Pulmonary artery endothelial cell (primary cell): ENCODE data around the gene TNRC18. TPM values are rescaled to one million over a fixed set of nuclear protein-coding genes. Genes with fewer than 3 reads are reported as not detected.
"Not testable (repeated sequence)": the region's sequence is repeated elsewhere in the genome, so short reads cannot be mapped to it uniquely, and the experiment has no call there.

Experiments used
- DNase-seq: peaks from one replicate; pipeline ENCODE4 v3.0.0-alpha.2; 2011; ENCODE audit warnings: low read depth, low spot score
- total RNA-seq: library from RNA; depleted of rRNA; stranded (reverse); fragments of >200 nt; gene quantifications from 2 replicates; pipeline ENCODE4 v1.2.3, GENCODE V29; 2014

TNRC18 gene
- total RNA-seq, 1 donor from 2014 or later = 20.8 TPM

DNA sequence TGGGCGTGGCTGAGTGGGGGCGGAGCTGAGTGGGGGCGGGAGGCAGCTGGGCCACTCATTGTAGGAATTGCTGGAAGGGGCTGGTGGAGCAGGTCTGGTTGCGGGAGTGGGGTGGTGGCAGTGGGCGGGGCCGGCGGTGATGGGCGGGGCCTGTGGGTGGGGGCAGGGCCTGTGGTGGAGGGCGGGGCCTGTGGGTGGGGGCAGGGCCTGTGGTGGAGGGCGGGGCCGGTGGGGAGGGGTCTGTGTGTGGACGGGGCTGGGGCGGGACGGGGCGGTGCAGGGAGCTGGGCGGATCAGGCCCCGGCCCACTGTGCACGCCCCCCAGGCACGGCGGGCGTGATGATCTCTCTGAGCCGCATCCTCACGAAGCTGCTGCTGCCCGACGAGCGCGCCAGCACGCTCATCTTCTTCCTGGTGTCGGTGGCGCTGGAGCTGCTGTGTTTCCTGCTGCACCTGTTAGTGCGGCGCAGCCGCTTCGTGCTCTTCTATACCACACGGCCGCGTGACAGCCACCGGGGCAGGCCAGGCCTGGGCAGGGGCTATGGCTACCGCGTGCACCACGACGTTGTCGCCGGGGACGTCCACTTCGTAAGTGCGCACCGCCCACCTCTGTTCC lies 126.9 kb downstream of the TNRC18 start:
- no peak for DNase-seq

DNA sequence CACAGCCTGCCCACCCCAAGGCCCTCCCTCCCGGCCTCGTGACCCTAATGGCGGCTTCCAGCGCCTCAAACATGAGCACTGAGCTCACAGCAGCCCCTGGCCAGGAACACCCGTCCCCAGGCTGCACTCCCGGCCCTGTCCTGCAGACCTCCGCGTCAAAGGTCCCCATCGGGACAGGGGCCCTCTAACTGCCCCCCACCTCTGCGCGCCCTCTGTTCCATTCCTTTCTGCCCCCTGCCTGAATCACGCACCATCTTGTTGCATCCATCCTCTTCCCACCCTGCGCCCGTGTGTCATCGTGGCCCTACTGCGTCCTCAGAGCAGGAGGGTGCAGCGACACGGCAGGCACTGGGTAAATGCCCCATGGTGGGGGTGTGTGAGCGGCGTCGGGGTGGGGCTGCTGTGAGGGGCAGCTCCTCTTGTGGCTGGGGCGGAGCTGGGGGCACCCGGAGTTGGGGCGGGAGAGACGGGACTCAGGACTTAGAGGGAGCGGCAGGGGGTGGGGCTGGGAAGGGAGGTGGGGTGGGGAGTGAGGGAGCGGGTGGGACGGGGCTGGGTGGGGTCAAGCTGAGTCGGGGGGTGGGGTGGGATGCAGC lies 127.5 kb downstream of the TNRC18 start:
- DNase-seq = no peak

DNA sequence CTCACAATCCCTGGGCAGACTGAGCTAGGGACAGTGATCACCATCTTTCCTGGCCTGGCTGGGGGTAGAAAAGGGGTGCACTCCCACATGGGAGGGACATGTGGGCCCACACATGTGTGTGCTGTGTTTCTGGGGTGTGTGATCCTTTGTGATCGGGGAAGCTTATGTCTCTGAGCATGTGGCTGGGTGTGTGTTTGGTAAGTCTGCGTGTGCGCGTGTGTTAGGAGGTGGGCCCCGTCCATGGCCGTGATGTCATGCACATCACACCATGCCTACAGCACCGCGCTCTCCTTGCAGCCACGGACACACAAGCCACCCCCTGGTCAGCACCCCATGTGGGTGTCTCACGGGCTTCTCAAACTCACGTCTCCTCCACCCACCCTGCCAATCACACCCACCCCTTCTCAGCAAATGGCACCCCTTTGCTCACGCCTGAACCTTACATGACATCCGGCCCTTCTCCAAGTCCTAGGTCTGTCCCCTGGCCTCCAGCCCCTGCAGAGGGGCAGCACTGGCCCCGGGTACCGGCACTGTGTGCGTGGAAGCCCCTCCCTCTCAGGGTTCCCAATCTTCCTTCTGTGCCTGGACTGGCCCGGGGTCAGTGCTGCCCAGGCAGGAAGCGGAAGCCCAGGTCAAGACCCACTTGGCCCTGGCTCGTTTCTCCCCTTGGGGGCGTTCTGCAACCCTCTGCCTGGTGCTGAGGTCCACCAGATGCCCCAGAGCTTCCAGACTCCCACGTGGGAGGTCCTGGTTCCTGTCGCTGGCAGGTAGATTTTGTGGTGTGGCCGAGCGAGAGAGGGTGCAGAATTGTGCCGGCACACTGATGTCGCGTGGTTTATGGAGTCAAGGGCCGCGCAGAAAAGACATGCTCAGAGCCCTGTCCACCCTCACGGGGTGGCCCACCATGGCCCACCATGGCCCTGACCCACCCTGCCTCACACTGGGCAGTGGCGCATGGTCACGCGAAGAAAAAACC lies 128.3 kb downstream of the TNRC18 start:
- DNase-seq = no peak

DNA sequence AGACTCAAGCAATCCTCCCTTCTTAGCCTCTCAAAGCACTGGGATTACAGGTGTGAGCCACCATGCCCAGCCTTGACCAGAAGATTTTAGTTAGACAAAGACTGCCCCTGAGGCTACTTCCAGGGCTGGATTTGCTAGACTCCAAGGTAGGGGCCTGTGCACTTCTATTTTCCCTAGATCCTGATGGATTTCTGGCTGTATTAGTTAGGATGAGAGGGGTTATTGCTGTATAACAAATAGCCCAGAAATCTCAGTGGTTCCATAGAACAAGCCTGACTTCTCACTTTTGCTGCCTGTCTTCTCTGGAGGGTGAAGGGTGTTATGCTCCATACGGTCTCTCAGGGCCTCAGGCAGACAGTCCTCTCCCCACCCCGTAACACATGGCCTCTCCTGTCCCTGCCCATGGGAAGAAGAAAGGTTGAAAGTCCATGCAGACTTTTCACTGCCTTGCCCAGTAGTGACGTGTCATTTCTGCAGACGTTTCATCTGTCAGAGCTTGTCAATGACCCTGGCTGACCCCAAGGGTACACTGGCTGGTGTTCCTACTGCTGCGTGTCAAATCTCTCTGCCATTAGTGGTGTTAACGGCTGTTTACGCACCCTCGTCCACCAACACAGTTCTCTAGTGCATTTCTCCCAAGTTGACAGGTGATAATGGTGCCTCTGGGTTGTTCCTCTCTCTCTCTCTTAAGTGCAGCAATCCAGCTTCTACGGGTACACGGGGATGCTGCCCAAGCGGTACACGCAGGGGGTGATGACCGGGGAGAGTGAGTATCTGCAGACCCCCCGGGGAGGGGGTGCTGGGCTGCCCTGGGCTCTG lies 129.3 kb downstream of the TNRC18 start:
- no peak for DNase-seq

DNA sequence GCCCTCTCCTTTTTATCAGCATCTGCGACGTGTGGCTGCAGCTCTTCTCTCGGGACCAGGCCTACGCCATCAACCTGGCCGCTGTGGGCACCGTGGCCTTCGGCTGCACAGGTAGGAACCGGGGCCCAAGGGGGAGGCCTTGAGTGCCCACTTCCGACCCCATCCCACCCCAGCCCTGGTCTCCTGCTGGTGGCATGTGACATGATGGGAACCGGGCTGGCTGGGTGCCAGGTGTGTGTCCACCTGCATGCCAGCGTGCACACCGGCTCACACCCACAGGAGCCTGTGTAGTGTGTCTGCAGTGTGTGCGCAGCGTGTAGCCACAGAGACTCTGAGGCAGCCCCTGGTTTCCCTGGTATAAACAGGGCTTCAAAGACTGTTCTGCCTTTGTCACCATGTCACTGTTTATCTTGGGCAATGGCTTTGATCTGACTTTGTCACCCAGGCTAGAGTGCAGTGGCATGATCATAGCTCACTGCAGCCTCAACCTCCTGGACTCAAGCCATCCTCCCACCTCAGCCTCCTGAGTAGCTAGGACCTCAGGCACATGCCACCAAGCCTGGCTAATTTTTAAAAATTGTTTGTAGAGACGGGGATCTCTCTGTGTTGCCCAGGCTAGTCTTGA lies 131.8 kb downstream of the TNRC18 start:
- DNase-seq = not testable (repeated sequence)

DNA sequence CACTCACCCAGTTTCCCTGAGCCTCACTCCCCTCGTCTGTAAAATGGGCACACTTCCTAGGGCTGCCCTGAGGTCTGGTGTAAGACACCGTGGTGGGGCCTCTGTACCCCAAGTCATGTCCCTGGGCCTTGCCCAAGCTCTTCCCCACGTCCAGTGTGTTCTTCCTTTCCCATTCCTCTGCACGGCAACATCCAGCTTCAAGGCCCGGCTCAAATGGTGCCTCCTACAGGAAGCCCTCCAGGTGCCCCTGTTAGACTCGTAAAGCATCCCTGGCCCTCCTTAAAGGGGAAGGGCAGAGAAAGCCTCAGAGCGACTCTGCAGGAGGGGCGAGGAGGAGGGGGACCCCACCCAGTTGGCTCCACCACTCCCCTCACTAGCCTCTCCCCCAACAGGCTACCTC lies 132.3 kb downstream of the TNRC18 start:
- no peak for DNase-seq

DNA sequence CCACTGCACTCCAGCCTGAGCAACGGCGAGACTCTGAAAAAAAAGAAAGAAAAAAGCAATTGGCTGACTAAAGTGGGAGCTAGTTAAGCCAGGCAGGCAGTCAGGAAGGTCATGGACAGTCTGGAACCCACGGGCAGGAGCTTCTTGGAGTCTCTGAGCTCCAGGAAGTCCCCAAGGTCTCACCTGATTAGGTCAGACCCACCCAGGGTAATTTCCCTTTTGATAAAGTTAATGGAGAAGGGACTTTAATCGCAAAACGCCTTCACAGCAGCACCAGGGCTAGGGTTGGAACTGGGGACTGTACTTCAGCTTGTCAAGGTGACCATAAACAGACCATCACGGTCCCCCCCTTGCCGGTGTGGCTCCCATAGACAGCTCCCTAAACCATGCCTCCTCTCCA lies 134.3 kb downstream of the TNRC18 start:
- DNase-seq = no peak

DNA sequence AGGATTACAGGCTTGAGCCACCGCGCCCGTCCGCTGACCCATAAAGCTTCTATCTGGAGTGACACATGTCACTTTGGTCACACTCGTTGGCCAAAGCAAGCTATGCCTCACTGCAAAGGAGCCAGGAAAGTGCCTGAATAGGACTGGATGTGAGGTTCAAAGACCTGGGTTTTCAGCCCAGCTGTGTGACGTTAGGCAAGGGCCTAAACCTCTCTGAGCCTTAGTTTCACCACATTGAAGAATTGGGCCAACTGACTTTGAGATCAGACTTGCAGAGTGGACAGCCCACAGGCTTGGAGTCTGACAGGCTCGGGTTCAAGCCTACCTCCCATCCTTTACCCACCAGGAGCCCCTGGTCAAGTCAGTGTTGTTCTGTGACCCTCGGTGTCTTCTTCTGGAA lies 135.1 kb downstream of the TNRC18 start:
- not testable (repeated sequence) for DNase-seq

DNA sequence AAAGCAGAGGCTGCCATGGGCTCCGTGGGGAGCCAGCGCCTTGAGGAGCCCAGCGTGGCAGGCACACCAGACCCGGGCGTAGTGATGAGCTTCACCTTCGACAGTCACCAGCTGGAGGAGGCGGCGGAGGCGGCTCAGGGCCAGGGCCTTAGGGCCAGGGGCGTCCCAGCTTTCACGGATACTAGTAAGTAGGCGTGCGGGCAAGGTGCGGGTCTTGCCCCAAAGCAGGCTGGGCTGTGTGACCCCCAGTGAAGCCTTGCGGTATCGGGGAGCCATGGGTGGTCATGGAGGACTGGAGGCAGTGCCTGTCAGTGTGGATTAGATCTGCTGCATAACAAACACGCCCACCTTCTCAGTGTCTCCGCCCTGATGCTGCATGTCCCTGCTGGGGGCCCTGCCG lies 135.8 kb downstream of the TNRC18 start:
- DNase-seq = no peak

DNA sequence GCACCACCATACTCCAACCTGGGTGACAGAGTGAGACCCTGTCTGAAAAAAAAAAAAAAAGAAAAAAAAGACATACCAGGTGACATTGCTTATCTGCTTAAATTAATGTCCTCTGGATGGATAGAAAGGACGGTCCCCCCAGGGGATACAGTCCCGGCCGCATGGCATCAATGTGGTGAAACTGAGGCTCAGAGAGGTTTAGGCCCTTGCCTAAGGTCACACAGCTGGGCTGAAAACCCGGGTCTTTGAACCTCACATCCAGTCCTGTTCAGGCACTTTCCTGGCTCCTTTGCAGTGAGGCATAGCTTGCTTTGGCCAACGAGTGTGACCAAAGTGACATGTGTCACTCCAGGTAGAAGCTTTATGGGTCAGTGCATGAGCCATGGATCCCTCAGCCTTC lies 136.3 kb downstream of the TNRC18 start:
- not testable (repeated sequence) for DNase-seq

DNA sequence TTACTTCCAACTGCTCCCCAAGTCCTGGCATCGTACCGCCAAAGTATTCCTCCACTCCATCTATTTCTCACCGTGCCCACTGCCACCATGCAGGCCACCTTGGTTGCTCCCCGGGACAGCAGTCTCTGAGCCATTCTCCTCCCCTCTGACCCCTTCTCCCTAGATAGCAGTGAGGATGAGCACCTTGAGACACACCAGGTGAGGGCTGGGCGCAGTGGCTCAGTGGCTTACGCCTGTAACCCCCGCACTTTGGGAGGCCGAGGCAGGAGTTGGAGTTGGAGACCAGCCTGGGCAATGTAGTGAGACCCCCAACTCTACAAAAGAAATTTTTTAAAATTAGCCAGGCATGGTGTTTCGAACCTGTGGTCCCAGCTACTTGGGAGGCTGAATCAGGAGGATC lies 136.7 kb downstream of the TNRC18 start:
- DNase-seq = no peak

DNA sequence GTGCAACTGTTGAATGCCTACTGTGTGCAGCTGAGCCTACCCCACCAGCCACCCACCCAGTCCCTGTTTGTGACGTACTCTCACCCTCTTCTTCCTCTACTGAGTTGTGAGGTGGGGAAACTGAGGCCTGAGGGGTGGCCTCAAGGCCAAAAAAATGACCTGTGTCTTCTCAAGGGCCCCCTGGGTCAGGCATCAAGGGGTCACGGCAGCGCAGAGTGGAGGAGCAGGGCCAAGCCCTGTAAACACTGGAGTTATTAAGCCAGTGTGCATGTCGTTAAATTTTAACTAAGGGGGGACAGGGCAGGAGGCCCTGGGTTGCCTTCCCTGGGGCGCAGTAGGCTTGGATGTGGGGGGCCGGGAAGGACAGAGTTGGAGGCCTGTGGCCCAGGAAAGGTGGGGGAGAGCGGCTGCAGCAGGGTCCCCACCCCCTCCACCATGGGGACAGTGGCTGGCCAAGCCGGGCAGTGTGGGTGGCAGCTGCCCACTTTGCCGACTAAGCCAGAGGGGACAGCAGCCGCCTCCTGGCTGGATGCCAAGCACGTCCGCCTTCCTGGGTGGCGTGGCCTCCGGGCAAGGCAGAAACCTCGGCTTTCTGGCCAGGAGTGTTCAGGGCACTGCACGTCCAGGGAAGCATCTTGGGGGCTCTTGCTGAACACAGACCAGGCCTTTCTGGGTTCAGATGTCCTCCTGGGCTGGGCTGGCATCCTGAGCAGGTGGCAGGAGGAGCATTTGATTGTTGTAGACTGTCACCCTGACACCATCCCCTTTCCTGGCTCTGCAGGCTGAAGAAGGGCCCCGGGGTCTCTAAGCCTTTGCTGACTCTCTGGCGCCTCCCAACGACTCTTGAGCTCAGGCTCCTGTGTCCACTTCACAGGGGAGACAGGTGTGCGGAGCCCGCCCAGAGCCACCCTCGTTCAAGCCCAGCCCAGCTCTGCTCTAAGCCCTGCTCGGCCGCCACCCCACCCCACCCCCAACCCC lies 139.0 kb downstream of the TNRC18 start:
- DNase-seq = no peak

DNA sequence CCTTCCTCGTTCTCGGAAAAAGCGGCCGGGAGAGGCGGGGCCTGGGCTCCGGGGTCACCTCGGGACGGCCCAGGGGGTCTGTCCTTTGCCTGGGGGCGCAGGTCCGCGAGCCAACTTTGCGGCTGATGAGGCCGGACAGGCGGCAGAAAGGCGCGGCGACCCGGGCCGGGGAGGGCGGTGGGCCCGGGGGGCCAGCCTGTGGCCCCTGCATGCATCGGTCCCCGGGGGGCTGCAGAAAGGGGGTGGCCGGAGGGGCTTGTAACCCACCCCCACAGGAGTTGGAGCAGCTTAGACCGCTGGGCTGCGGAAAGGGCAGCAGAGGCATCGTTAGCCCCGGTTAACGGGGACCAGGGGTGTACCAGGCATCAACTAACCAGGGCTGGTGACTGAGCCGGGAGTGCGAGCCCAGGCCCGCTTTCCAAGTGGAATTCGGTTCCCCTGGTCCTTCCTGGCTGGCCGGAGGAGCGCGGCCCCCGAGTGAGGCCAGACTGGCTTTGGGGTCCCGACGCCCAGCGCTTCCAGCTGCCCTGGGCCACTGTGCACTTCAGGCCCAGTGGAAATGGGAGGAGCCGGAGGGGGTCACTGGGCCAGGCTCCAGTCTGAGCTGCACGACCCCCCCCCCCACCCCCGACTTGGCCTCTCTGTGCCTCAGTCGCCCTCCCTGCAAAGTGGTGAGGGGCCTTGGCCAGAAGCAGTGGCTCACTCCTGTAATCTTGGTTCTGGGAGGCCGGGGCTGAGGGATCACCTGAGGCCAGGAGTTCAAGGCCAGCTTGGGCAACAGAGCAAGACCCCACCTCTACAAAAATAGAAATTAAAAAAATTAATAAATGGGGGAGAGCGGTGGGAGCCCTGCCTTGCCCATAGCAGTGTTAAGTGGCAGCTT lies 140.0 kb downstream of the TNRC18 start:
- no peak for DNase-seq

DNA sequence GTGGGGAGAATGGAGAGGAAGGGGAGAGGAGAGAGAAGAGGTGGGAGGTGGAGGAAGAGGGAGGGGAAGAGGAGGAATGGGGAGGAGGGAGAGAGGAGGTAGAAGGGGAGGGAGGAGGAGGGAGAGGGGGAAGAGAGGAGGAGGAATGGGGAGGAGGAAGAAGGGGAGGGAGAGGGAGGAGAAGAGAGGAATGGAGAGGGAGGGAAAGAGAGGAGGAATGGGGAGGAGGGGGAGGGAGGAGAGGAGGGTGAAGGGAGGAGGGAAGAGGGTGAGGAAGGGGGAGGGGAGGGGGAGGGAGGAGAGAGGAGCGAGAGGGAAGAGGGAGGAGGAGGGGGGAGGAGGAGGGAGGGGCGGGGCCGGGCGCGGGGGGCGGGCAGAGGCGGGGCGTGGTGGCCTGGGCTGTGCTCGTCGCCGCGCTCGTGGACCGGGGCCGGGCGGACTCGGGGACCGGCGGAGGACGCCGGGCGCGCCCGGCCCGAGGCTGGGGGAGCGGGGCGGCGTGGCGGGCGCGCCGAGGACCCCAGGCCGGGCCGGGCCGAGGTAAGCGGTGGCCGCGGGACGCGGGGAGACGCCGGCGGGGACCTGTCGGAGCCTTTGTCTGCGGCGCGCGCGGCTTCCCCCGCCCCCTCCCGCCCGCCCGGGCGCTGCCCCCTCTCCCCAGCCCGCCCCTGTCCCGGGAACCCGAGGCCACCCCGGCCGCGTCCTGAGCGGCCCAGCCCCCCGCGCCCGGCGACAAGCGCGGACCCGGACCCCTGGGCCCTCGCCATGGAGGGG lies 140.9 kb downstream of the TNRC18 start, which contains the start of gene SLC29A4:
Gene SLC29A4 (plus strand): TSS at position 401 of the 774 bp plus-strand sequence. CDS start 4,874 bp downstream, outside the sequence.
- DNase-seq = no peak

DNA sequence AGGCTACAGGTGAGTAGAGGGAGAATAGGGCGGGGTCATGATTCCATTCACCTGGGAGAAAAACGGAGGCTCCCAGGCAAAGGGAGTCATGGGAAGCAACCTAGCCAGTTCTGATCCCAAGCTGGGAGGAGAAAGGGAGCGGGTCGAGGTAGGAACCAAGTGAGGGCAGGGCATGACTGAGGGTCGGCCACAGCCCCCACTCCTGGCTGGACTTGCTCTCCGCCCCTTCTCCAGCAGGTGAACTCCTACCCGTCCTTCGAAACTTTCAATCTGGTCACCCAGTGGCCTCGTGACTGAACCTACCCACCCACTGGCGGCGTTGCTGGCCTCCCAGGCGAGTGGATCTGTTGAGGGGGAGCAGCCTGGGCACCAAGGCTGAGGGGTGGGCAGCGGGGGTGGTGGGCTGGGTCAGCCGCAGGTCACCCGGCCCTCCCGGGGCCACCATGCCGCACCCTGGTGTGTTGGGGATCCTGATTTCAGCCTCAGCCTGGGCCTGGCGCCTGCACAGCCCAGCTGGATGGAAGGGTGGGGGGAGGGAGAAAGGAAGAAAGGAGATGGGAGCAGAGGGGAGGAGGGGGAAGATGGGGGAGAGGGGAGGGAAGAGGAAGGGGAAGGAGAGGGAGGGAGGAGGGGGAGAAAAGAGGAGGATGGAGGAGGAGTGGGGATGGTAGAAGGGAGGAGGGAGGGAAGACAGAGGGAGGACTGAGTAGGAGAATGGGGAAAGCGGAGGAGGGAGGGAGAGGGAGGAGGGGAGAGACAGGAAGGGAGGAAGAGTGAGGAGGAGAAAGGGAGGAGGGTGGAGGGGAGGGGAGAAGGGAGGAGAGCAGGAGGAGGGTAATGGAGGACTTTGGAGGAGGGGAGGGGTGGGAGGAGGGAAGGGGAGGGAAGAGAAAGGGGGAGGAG lies 141.8 kb downstream of the TNRC18 start:
- DNase-seq = not testable (repeated sequence)

DNA sequence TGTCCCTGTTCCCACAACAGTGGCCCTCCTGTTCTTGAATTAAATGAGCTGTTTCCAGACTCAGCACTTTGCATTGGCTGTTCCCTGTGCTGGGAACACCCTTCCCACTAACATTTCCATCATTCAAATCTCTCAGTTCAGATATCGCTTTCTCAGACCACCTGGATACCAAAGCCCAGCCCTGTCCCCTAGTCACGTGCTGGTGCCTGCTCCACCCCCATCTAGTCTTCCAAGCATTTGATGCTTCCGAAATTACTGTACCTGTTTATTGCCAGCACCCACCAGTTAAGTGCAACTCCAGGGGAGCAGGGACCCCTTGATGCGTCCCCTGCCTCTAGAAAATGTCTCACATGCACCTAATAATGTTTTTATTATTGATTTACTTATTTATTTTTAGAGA lies 143.9 kb downstream of the TNRC18 start:
- DNase-seq = no peak

DNA sequence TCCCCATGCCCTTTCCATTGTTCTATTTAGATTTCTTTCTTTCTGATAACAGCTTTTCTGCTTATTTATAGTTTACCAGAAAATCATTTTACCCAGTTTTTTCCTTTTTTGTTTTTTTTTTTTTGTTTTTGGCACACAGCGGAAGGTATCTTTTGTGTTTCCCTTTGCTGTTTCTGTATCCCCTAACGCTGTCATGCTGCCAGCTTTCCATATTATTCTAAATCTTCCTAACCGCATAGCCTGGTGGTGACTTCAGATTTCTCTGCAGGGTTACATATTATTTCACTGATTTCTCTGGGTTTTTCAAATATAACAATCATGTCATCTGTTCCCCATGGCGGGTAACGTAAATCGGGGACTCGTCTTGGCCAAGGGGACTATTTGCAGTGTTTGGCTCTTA lies 144.9 kb downstream of the TNRC18 start:
- DNase-seq = no peak
